ENCODE measurements around the gene P2RX3. TPM values are rescaled to one million over a fixed set of nuclear protein-coding genes. Genes with fewer than 3 reads are reported as not detected.
"Not testable (repeated sequence)": the region's sequence is repeated elsewhere in the genome, so short reads cannot be mapped to it uniquely, and the experiment has no call there.

Gene P2RX3
- total RNA-seq, 2 donors from 2014 or later: not detected

DNA sequence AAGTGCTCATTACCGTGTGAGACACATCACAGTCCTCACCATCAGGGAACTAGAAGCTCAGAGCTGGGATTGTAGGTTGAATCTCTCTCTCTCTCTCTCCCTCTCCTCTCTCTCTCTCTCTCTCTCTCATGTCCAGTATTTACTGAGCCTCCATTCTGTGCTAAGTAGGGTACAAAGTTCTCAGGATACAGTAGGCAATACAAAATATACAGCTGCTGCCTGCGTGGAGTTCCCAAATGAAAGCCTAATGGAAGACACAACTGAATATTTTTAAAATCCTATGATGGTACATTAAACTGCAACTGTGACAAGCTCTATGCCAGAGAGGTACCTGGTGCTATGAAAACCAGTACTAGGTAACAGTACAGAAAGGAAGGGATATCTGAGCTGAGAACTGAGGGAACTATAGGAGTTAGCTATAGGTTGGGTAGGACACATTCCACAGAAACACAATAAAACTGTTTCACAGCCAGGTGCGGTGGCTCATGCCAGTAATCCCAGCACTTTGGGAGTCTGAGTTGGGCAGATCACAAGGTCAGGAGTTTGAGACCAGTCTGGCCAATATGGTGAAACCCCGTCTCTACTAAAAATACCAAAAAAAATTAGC is 61.9 kb downstream of the P2RX3 start:
- no peak for DNase-seq
- Mint-ChIP-seq H3K27ac (no peak overlapping the region), H3K9me3 (no peaks in the 10 kb centered on the region), H3K27me3 (ENCODE audit: low read depth) (no peaks in the 10 kb centered on the region), H3K4me3 (no peak overlapping the region), H3K4me1 (ENCODE audit: low read depth) (peaks cover 19% of the 10 kb centered on the region), H3K36me3 (ENCODE audit: insufficient read depth in 2 of 2) (peaks cover 2 to 13% of the 10 kb centered on the region in 2 donors)
- ATAC-seq (replicated peaks in 1 of 2): no peak

DNA sequence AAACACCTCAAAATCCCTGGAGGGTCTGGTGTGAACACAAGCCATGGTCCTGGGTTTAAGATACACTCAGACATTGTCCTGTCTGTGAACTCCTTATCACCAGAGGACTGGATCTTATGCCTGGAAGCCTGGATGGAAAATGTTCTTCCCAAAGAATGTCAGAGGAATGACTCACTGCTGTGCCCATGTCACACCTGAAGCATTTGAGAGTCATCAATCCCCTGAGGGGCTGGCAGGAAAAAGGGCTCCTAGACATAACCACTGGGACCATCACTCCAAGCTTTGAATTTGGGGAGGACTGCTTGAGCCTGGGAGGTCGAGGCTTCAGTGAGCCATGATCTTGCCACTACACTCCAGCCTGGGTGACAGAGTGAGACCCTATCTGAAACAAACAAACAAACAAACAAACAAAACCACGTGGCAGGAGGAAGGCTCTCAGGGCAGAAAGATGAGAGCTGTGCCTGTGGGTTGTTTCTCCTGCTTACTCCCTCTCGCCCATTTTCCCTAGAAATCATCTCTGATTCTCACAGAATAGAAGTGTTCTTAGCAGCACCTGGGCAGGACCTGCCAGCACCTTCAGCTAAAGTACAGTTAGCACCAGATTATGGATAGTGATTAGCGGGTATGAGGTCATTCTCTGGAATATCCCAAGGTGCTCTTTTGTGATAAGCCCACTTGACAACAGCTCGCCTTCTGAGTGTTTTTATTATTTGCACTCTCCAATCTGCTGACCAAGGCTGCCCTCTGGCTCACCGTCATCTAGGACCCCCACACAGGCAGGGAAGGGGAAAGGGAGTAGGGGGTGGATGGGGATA is 64.2 kb downstream of the P2RX3 start:
- DNase-seq: no peak
- Mint-ChIP-seq H3K9me3 (no peaks in the 10 kb centered on the region), H3K4me1 (ENCODE audit: low read depth) (peaks cover 42% of the 10 kb centered on the region), H3K4me3 (no peak overlapping the region), H3K27me3 (ENCODE audit: low read depth) (no peaks in the 10 kb centered on the region), H3K36me3 (ENCODE audit: insufficient read depth in 2 of 2) (peaks cover 6 to 29% of the 10 kb centered on the region in 2 donors), H3K27ac (no peak overlapping the region)
- ATAC-seq (replicated peaks in 1 of 2): no peak

DNA sequence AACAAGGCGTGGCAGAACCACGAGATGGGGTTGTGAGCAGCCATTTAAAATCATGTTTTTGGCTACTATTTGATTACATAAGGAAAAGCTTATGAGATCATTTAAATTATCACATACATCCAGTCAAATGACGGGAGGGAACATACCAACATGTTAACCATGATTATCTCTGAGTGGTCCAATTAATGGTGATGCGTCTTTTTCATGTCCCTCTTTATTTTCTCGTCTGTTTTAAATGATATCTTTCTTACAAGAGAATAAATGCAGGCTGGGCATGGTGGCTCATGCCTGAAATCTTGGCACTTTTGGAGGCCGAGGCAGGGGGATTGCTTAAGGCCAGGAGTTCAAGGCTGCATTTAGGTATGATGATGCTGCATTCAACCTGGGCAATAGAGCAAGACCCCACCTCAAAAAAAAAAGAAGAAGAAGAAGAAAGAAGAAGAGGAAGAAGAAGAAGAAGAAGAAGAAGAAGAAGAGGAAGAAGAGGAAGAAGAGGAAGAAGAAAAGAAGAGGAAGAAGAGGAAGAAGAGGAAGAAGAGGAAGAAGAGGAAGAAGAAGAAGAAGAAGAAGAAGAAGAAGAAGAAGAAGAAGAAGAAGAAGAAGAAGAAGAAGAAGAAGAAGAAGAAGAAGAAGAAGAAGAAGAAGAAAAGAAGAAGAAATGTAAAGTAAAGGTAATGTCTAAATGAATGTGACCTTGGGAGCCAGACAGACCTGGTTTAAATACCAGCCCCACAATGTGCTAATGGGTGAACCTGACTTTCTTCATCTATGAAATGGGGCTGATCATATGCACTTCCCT is 65.0 kb downstream of the P2RX3 start:
- H3K4me3 Mint-ChIP-seq; DNase-seq; H3K27ac Mint-ChIP-seq; H3K9me3 Mint-ChIP-seq; ATAC-seq (replicated peaks in 1 of 2); H3K27me3 Mint-ChIP-seq (ENCODE audit: low read depth): not testable (repeated sequence)
- Mint-ChIP-seq H3K36me3 (ENCODE audit: insufficient read depth in 2 of 2) (peaks cover 10 to 37% of the 10 kb centered on the region in 2 donors), H3K4me1 (ENCODE audit: low read depth) (peaks cover 48% of the 10 kb centered on the region)

DNA sequence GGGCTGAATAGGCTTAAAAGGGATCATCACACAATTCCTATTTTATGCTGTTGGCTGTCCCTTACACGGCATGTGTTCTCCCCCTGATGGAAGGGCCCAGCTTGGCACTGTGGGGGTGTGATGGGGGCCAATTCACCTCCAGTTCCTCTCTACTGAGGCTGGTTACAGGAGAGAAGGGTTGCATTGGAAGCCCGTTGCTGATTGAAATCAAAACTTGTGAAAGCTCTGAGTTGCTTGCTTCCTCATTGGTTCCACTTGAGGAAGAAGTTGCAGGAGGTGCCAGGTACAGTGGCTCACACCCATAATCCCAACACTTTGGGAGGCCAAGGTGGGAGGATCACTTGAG is 65.6 kb downstream of the P2RX3 start:
- H3K36me3 Mint-ChIP-seq (ENCODE audit: insufficient read depth in 2 of 2): peaks cover 10 to 37% of the 10 kb centered on the region in 2 donors
- ATAC-seq (replicated peaks in 1 of 2): no peak
- DNase-seq: no peak
- peaks cover 54% of the 10 kb centered on the region for H3K4me1 Mint-ChIP-seq (ENCODE audit: low read depth)
- H3K27ac Mint-ChIP-seq: no peak overlapping the region
- no peaks in the 10 kb centered on the region for H3K27me3 Mint-ChIP-seq (ENCODE audit: low read depth)
- H3K9me3 Mint-ChIP-seq: no peaks in the 10 kb centered on the region
- H3K4me3 Mint-ChIP-seq: no peak overlapping the region

DNA sequence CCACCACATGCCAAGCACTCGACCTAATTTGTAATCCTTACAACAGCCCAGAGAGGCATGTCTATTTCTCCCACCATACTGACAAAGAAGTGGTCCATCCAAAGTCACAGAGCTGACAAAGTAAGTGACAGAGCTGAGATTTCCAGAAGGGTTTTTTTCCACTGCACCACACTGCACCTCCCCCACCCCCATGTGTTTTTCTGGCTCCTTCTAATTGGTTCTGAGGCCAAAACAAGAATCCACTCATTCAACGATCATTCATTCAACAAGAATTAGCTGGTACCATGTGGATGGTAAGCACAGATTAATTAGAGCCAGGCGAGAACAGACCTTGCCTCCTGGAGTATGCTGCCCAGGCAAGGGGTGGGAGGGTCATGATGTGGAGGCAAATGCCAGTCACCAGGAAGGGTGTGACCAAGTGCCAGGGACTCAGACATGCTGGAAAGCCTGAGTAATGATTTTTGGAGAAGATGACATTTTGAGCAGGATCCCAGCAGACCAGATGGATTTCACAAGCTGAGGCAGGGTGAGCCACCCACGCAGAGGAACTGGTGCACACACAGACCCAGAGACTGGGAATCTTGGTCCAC is 67.2 kb downstream of the P2RX3 start:
- Mint-ChIP-seq H3K9me3 (no peaks in the 10 kb centered on the region), H3K4me1 (ENCODE audit: low read depth) (peaks cover 67% of the 10 kb centered on the region), H3K27ac (peak overlapping the region; percentile 25), H3K27me3 (ENCODE audit: low read depth) (no peaks in the 10 kb centered on the region), H3K36me3 (ENCODE audit: insufficient read depth in 2 of 2) (peaks cover 15 to 45% of the 10 kb centered on the region in 2 donors), H3K4me3 (peak overlapping the region in 1 of 2 donors; percentile 16)
- ATAC-seq (replicated peaks in 1 of 2) (no peak), DNase-seq (no peak)

DNA sequence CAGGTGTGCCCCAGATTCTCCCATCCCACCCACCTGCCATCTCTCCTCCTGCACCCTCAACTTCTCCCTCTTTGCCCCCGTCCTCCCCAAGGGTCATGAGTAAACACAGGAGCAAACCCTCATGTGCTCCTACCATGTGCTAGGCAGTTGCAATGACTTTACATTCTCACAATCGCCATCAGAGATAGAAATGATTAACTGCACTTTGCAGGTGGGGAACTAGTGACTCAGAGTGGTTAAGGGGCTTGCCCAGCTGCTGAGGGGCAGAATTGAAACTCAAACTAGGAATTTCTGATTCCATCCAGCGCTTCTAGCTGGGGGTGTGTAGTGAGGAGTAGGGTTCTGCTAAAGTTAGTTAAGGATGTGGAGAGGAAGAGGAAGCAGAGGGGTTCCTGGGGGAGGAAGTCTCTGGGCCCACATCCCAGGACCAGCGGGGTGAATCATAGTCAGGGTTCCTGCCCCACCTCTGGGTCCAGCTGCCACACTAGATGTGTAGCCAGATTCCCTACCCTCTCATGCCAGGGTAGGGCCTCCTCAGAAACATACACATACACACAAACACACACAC is 68.3 kb downstream of the P2RX3 start:
- H3K9me3 Mint-ChIP-seq: no peaks in the 10 kb centered on the region
- peak; percentile 93 to 95 for ATAC-seq (replicated peaks in 1 of 2)
- peak overlapping the region; percentile 71 for H3K27ac Mint-ChIP-seq
- H3K27me3 Mint-ChIP-seq (ENCODE audit: low read depth): no peaks in the 10 kb centered on the region
- peaks cover 73% of the 10 kb centered on the region for H3K4me1 Mint-ChIP-seq (ENCODE audit: low read depth)
- peak overlapping the region; percentile 17 to 57 for H3K4me3 Mint-ChIP-seq
- peak; percentile 58 to 62 for DNase-seq
- peaks cover 18 to 50% of the 10 kb centered on the region in 2 donors for H3K36me3 Mint-ChIP-seq (ENCODE audit: insufficient read depth in 2 of 2)

DNA sequence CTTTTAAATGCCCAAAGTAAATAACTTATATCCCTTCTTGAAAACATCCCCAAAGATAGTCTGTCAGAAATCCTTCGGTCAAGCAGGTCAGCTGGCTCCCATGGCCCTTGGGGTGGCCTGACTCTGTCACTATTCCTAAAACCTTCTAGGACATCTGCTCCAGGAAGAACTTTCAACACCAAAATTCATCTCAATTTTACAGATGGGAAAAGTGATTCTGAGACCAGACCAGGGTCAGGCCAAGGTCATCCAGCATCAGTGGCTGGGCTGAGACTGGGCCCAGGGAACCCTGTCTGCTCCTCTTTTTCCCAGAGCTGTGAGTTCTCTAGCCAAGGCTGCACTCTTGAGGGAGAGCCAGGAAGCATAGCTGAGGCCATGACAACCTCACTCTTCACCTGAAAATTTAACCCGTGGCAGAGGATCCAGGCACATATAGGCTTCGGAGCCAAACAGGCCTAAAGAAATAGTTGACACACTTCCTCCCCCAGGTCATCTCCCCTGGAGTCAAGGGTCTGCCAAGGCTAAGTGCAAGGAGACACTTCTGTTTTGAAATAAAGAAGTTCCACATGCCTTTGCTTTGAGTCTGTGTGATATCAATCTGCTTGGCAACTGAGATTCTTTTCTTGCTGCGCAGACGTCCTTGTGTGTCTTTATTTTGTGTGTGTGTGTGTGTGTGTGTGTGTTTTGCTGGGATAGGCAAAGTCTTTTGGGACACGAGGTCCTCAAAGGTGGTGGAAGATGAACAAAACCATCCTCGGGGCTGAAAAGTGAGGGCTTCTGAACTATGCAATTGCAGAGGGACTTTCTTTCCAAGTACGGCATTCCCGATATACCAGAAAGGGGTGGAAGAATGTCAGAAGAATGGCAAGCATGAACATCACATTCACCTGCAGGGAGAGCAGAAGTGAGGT is 69.1 kb downstream of the P2RX3 start:
- Mint-ChIP-seq H3K4me3 (peak overlapping the region; percentile 17 to 57), H3K27me3 (ENCODE audit: low read depth) (no peaks in the 10 kb centered on the region), H3K27ac (peak overlapping the region; percentile 71), H3K36me3 (ENCODE audit: insufficient read depth in 2 of 2) (peaks cover 18 to 50% of the 10 kb centered on the region in 2 donors), H3K4me1 (ENCODE audit: low read depth) (peaks cover 73% of the 10 kb centered on the region), H3K9me3 (no peaks in the 10 kb centered on the region)
- ATAC-seq (replicated peaks in 1 of 2): no peak
- no peak for DNase-seq

DNA sequence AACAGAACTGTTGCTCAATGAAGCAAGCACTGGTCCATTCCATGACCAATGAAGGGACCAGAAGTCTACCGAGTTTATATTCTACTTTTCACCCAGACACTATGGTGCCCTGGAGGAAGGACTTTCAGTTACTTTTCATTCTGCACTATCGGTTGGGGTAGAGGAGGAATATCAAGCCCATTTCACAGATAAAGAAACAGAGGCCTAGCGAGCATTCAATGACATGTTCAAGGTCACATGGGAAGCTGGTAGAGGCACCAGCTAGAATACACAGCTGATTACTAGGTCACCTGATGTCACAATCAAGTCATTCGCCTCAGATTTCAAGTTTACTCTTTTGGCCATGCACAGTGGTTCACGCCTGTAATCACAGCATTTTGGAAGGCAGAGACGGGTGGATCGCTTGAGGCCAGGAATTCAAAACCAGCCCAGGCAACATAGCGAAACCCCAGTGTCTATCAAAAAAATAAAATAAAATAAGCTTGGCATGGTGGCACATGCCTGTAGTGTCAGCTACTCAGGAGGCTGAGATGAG is 69.9 kb downstream of the P2RX3 start:
- no peak overlapping the region for H3K4me3 Mint-ChIP-seq
- H3K9me3 Mint-ChIP-seq: no peaks in the 10 kb centered on the region
- no peak for DNase-seq
- H3K27me3 Mint-ChIP-seq (ENCODE audit: low read depth): no peaks in the 10 kb centered on the region
- H3K36me3 Mint-ChIP-seq (ENCODE audit: insufficient read depth in 2 of 2): peaks cover 20 to 52% of the 10 kb centered on the region in 2 donors
- ATAC-seq (replicated peaks in 1 of 2): no peak
- H3K27ac Mint-ChIP-seq: peak overlapping the region; percentile 48
- H3K4me1 Mint-ChIP-seq (ENCODE audit: low read depth): peaks cover 78% of the 10 kb centered on the region

DNA sequence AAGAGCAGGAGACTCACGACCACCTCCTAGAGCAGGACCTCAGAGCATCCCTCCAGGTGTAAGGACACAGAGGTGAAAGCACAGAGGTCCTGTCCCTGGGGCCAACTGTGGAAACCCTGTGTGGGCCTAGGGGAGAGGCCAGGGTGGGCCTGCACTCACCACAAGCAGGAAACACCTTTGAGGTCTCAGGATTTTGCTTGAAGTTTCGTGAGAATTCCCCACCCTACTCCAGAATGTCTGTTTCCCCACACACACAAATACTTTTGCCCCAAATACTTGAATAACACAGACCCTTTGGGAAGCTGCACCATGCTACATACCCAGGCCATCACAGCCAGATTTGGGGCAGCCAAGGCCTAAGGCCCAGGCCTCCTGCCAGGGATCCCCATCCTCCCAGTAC is 70.6 kb downstream of the P2RX3 start:
- H3K36me3 Mint-ChIP-seq (ENCODE audit: insufficient read depth in 2 of 2): peaks cover 22 to 56% of the 10 kb centered on the region in 2 donors
- H3K27me3 Mint-ChIP-seq (ENCODE audit: low read depth): no peaks in the 10 kb centered on the region
- ATAC-seq (replicated peaks in 1 of 2): no peak
- no peak overlapping the region for H3K4me3 Mint-ChIP-seq
- no peak for DNase-seq
- peaks cover 78% of the 10 kb centered on the region for H3K4me1 Mint-ChIP-seq (ENCODE audit: low read depth)
- peak overlapping the region; percentile 38 for H3K27ac Mint-ChIP-seq
- H3K9me3 Mint-ChIP-seq: no peaks in the 10 kb centered on the region

DNA sequence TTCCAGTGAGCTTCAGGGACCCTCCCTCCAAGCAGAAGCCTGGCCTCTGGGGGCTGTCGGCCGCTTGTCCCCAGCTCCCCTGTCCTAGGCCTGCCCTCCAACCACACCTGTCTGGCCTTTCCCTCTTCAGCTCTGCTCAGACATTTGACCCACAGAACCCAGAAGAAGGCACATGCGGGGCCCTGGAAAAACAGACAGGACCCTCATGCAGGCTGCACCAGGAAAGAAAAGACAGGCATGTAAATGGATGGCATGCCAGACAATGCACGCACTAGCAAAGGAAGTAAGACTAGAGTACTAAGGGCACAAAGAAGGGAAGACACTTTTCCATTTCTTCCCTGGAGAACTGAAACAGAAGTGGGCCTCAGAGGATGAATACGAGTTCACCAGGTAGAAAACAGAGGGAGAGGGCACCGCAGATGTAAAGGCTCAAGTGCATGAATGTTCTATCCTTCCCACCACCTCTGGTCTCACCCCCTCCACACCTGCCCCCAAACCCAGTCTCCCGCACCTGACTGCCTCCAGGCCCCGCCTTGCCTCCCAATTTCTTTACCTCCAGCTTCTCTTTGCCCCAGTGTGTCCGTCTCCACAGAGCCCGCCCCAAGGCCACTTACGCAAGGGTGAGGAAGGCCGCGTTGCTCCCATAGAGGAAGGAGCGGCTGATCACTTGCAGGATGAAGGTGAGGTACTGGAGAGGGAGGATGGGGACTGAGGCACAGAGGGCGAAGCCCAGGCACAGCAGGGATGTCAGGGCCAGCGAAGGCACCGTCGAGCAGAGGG is 71.4 kb downstream of the P2RX3 start:
- Mint-ChIP-seq H3K4me3 (no peak overlapping the region), H3K36me3 (ENCODE audit: insufficient read depth in 2 of 2) (peaks cover 26 to 59% of the 10 kb centered on the region in 2 donors), H3K9me3 (no peaks in the 10 kb centered on the region), H3K4me1 (ENCODE audit: low read depth) (peaks cover 82% of the 10 kb centered on the region), H3K27ac (no peak overlapping the region), H3K27me3 (ENCODE audit: low read depth) (no peaks in the 10 kb centered on the region)
- DNase-seq (no peak), ATAC-seq (replicated peaks in 1 of 2) (no peak)

DNA sequence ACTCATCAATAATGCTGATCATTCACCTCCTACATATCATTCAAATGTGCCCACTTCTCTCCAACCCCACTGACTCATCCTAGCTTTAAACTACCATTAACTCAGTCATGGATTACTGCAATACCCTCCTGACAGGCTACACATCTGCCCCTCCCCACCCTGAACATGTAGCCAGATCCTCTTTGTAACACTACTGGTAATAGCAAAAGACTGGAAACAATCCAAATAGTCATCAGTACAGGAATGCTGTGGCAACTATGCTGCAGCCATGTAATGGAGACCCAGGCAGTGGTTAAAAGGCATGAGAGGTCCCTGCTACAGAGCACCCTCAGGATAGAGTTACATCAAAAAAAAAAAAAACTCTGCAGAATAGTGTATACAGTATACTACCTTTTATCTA is 72.1 kb downstream of the P2RX3 start:
- Mint-ChIP-seq H3K27ac (no peak overlapping the region), H3K4me1 (ENCODE audit: low read depth) (peaks cover 82% of the 10 kb centered on the region), H3K36me3 (ENCODE audit: insufficient read depth in 2 of 2) (peaks cover 27 to 57% of the 10 kb centered on the region in 2 donors), H3K4me3 (no peak overlapping the region), H3K9me3 (no peaks in the 10 kb centered on the region), H3K27me3 (ENCODE audit: low read depth) (no peaks in the 10 kb centered on the region)
- ATAC-seq (replicated peaks in 1 of 2): no peak
- DNase-seq: no peak
